ENCODE results near the gene HNMT.
"Not testable (repeated sequence)": the region's sequence is repeated elsewhere in the genome, so short reads cannot be mapped to it uniquely, and the experiment has no call there.

Gene HNMT

DNA sequence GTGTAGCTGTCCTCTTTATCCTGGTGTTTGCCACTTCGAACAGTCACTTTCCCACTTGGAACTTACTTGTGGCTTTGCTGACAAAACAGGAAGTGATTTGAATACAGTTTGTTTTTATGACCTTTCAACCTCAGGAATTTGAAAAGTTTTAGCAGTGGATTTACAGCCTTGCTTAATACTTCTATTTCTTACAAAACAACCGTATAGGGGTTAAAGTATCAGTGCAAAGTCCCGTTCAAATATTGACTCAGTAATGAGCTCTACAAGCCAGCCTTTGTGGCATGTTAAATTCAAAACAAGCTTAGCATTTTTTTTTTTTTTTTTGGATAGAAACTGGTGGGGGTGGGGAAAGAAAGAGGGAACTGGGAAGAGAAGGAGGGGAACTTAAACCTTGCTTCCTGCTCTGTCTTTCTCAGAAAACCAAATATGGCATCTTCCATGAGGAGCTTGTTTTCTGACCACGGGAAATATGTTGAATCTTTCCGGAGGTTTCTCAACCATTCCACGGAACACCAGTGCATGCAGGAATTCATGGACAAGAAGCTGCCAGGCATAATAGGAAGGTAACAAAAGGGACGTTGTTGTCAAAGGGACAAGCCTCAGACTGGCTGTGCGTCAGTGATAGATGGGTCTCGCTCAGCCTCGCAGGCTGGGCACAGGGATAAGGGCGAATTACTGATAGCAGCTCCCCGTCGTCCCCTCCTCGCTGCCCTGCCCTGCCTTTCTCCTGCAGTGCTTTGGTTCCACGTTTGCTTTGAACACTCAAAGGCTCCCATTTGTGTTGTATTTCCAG lies at the start of gene HNMT:
Gene HNMT, plus strand, starts transcription at position 408 of the 793 bp plus-strand sequence. Its CDS starts 19 bp downstream, at position 427.
- DNase-seq (ENCODE audit: low read depth in 3 of 3): no peak

DNA sequence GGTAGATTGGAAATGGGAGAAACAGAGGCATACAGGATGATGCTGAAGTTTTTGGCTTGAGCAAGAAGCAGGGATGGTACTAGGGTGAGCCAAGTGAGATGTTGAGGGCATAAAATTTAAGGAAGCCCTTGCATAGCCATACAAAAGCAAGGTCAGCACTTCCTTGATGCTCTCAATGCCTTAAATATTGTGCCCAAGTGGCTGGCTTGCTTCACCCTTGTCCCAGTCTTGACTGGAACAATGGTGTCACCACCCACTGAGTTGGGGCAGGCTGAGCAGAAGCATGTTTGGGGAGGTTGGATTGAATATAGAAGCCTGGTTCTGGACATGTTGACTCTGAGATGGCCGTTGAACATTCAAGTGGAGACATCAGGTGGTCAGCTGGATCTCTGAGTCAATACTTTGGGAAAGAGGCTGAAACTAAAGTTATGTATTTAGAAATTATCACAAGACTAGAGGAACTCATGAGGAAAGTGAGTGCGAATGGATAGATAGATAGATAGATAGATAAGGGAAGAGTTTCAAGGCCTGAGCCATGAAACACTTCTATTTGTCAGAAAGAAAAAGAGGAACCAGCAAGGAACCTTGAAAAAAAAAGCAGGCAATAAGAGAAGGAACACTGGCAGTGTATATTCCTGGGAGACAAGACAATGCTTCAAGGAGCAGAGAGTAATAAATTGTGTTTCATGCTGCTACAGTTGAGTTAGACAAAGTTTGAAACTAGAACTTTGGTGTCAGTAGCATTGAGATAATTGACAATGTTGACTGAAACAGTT lies 43.0 kb upstream of the HNMT start:
- no peak for DNase-seq (ENCODE audit: low read depth in 3 of 3)

DNA sequence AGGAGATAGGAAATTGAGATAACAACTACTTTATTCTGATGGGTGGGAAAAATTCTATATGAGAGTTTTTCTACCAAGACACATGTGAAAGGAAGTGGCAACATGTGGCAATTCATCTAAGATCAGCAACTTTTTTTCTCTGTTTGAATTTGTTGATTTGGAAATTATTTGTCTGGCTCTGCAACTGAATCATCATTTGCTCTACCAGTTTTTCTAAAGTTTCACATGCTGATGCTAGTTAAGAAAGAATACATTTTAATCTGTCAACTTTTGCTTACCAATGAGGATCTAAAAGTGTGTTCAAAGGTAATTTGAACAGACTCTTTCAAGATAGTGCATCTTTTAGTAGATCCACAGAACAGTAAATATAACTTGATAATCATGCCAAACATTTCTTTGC lies 42.1 kb upstream of the HNMT start:
- DNase-seq (ENCODE audit: low read depth in 3 of 3): not testable (repeated sequence)

DNA sequence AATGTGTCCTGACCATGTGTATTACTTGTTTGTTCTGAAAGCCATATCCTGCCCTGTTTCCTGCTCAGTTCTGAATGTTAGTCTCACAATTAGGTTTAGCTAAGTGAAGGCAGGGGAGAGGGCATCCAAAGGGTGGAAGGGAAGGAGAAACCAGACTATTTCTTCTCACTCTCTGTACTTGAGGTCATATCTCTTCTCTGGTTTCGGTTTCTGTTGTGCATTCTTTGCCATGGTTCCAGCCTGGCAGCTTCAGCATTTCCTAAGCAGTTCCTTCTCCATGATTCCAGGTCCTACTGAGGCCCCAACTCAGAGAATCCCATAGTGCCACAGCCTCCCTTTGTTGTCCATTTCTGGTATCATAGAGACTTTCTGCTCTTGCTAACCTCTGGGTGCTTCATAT lies 40.3 kb upstream of the HNMT start:
- no peak for DNase-seq (ENCODE audit: low read depth in 3 of 3)

DNA sequence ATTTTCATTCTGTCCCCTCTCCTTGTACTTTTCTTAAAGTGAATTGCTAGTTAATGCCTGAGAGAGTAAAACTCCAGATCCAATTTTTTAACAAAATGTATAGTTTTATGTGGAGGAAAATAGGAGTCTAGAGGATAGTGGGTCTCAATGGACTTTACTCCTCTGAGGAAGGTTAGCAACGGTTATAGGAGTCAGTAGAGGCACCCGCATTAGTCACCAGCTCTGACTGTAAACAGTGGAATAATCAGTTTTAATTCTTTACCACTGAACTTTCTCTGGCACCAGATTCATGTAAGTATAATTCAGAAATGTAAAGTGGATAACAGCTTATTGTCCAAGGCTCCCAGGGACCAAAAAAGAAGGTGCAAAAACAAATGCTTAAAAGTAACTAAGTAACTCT lies 38.7 kb upstream of the HNMT start:
- DNase-seq (ENCODE audit: low read depth in 3 of 3): no peak

DNA sequence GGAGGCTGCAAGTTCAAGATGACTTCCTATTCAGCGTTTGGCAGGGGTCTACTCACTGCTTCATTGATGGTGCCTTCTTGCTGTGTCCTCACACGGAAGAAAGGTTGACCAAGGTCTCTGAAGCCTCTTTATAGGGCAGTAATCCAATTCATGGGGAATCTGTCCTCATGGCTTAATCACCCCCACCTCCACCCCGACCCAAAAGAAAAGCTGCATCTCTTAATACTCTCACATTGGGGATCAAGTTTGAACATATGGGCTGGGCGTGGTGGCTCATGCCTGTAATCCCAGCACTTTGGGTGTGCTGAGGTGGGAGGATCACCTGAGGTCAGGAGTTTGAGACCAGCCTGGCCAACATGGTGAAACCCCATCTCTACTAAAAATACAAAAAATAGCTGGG lies 36.4 kb upstream of the HNMT start:
- DNase-seq (ENCODE audit: low read depth in 3 of 3): no peak

DNA sequence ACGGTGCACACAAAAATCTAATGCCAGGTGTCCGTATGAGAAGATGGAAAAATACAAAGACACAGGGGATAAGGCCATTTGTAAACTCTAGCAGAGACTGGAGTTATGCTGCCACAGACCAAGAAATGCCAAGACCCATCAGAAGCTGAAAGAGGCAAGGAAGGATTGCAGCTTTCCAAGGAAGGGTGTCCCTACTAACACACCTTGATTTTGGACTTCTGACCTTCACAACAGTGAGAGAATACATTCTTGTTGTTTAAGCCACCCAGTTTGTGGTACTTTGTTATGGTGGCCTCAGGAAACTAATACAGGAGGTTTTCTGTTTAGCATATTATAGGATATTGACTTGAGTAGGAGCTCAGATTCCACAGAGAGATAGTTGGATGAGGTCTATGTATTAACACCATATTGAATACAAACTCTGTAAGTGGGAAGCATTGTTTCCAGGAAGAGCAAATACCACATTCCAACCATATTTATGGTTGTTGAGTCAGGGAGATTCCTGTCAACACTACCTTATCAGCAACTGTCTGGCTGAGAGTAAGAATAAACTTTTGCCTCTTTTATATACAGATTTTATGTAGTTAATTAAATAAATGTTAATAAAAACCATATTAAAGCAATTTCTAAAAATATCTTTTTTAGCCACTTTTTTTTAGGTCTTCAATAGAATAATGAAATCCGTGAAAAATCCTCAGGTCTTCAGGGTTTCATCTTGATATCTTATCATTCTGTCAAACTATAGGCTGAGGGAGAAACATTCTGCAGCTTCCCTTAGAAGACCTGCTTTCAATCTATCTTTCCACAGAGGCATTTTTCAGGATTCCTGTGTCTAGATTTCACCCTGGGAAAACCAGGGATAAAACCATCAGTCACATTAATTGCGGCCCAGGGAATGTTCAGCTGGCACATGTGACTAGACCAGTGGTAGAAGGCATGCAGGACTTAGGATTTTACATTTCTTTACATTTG lies 35.4 kb upstream of the HNMT start:
- DNase-seq (ENCODE audit: low read depth in 3 of 3): no peak

DNA sequence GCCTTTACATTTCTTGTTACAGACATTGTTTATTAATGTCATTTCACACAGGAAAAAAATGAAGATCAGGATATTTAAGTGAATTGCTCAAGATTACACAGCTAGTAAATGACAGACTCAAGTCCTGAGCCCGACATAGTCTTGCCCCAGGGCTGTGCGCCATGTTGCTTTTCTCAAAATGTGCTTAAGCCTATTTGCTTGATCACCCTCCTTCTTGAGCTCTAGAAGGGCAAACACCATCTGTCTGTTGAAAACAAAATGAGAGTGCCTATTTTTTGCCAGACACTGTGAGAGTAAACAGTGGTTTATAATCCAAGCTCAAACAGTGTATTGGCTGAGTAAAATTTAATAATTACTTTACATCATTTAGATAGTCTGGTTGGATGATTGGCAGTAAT lies 34.8 kb upstream of the HNMT start:
- DNase-seq (ENCODE audit: low read depth in 3 of 3): no peak

DNA sequence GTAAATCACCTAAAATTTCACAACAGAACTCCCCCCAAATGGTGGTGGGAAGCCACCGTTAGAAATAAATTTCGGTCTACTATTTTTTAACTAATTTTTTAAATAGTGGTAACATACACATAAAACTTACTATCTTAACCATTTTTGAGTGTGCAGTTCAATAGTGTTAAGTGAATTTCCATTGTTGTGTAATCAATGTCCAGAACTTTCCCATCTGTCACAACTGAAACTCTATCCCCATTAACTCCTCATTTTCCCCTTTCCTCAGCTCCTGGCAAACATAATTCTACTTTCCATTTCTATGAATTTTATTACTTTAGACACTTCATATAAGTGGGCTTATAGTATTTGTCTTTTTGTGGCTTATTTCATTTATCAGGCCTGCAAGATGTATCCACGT lies 34.1 kb upstream of the HNMT start:
- no peak for DNase-seq (ENCODE audit: low read depth in 3 of 3)

DNA sequence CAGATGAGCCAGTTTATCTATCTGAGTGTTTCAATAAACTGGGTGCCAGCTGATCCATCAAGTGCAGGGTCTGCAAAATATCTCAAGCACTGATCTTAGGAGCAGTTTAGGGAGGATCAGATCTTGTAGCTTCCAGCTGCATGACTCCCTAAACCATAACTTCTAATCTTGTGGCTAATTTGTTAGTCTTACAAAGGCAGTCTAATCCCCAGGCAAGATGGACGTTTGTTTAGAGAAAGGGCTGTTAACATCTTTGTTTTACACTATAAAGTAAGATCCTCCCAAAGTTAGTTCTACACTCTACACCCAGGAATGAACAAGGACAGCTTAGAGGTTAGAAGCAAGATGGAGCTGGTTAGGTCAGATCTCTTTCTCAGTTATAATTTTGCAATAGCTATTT lies 28.7 kb upstream of the HNMT start:
- DNase-seq (ENCODE audit: low read depth in 3 of 3): no peak

DNA sequence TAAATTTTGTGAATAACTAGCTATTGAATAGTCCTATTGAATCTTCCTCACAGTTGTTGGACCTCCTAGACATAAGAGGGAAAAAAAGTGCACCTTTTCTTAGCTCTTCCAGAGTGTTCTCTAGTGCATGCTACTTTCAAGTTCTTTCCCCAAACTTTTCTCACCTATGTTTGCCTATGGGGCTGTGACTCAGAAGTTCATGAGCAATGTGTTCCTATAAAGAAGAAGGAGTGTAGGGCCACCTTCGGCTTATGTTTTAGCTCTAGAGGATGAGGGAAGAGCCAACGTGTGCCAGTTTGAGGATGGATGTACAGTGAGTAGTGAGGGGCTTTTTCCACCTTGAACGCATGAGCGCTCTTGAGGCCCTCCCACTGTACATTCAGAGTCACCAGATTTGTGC lies 27.0 kb upstream of the HNMT start:
- no peak for DNase-seq (ENCODE audit: low read depth in 3 of 3)

DNA sequence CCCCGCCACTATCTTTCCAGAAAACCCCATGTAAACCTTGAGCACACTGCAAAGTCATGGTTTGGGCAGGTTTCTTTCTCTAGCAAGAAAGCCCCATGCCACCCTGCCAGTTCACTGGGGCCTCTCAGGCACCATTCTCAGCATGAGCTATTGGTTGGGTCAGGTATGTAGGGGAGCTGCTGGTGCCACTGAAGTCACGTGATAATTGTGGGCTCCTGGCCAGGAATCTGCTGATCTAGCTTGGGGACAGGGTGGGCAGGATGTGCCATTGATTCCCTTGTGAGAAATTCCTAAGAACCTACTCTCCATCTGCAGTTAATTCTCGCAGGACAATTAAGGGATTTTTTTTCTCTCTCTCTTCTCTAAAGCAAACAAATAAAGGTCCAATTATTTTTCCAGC lies 26.5 kb upstream of the HNMT start:
- no peak for DNase-seq (ENCODE audit: low read depth in 3 of 3)

DNA sequence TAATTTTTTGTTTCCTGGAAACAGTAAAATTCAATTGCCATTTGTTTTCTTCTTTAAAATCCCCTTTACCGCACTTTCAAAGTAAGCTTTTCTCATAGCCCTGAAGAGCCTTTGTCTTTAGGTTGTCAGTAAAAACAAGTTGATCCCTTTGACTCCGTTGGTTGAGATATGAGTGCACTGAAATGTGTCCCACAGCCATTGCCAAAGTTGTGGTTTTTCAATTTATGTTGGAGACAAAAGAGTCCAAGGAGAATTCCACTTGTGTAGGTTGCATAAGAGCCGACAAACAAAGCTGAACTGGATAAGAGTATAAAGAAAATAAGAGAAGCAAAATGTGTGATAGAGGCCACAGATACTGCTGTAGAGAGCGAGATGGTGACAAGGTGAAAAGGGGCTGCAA lies 26.1 kb upstream of the HNMT start:
- DNase-seq (ENCODE audit: low read depth in 3 of 3): no peak

DNA sequence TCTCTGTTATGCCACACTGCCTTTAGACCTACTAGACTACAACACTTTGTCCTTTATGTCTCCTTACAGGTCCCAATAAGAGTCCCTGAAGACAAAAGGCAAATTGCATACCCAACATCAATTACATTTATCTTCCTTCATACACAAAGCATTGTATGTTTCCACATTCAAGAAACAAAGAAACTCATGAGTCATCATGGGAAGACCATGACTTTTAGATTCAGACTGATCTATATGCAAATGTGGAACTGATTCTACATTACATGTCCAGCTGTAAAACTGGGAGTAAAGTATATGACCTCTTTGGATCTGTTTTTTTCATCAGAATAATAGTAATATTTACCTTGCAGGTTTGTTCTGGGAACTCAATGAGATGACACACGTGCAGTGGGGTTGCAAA lies 25.2 kb upstream of the HNMT start:
- DNase-seq (ENCODE audit: low read depth in 3 of 3): no peak

DNA sequence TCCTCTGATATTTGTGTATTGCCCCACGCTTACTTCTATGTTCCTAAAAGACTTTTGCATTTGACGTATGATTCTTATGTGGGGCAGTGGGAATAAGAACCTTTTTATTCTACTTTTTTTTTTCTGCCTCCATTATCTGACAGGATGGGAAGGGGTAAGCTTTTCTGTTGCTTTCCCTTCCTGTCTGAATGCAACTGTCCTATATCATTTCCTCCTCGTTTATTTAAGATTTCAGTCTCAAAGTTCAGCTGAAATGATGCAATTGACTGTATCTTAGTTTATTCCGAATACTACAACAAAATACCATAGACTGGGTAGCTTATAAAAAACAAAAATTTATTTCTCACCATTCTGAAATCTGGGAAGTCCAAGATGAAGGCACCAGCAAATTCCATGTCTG lies 24.1 kb upstream of the HNMT start:
- DNase-seq (ENCODE audit: low read depth in 3 of 3): no peak

DNA sequence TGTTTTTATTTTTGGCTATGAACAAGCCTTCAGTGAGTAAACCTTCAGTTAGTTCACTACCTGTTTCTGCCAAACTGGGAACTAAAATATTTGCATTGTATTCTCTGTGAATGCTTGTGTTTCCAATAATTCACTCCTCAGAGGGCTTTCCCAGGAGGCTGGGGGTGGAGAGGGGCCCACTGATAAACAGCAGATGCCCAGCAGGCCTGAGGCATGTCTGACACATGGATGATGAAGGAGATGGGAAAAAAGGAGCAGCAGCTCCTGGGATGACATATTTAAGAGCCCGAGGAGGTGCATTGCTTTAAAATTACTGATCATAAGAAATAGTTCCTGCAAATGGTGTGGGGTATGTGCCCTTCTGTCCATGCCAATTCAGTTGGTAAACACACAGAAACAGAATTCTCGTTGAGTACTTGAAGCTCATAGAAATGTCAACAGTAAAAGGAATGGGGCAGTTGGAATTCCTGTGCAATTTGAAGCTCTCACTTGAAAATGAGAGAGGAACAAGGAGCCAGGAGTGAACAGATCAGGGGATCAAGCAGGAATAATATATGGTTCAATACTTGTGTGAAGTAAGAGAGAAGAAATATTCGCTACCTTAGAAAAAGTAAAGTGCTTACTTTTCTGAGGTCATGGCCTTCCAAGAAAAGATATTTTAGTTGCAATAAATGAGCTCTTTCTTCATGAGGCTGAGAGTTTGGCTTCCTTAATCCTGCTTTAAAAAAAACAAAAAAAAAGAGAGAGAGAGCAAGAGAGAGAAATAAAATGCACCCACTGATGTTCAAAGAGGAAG lies 22.0 kb upstream of the HNMT start:
- no peak for DNase-seq (ENCODE audit: low read depth in 3 of 3)

DNA sequence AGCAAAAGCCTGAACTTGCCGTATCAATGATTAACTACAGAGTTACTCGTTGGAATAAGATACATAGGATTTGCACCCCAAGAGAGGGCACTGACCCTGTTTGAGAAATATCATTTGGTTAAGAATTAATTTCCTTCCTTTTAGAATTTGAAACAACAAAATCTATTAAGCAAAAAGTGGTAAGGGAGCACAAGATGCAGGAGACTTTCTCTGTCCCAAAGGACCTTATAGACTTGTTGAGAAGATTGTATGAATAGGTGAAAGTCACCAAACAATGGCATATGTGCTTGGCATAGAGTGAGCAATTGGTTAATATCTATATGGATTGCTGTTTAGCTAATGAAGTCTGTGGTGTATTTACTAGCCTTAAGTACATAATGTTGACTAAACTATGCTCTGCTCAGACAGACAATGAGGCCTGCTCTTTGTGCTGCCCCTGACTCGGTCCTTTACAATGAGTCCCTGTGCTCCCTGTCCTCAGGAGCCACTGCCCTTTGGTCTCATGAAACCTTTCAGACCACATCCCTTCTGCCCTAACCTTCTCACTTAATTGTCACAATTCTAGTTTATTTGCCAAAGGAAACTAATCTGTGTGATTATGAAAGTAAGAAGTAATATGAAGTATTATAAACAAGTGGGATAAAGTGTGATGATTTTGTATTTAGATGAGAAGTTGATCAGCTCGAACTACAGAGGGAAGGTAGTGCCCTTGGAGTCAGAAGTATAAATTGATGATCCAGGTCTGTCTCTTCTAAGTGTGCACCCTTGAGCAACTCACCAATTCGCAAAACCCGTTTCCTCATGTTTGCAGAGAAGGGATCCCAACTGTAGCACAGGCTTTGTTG lies 21.2 kb upstream of the HNMT start:
- no peak for DNase-seq (ENCODE audit: low read depth in 3 of 3)

DNA sequence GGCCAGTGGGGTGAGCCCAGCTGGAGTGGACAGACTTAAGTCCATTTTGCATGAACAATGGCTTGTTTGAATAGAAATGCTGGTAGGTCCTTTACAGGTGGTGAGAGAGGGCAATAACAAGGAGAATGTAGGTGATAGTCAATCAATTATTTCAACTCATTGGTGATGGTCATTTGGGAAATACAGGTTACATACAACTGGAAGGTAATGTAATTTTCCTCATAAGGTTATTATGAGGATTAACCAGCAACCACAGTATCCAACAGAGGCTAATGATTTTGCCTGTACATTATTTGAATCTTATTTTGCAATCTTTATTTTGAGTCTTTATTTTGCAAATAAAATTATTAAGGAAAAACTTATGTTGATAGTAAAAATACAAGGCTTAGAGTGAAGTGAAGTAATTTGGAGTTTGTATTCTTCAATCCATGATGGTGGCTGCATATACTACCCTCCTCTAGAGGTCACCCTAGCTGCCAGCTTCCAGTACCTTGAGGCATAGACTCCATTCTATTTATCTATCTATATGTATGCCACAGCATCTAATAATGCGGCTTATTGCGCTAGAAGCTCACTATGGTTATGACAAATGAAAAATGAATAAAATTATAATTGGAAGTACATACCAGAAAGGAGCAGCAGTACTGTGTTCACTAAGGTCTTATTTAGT lies 20.5 kb upstream of the HNMT start:
- no peak for DNase-seq (ENCODE audit: low read depth in 3 of 3)

DNA sequence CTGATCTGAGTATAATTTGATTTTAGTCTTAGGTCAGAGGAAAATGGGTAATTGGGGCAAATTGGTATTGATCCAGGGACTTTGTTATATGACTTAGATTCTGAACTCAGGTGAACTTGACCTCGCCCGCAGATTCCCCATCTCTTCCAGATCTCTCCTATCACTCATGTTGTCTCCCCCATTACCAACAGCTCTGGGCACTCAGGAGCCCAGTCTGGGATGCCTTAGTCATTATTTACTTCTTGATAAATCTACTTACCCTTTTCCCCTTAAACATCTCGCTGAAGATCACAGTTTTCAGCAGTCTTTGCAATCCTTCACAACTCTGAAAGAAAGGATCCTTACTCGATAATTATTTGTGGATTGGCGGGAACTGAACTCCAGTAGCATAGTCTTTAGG lies 19.6 kb upstream of the HNMT start:
- DNase-seq (ENCODE audit: low read depth in 3 of 3): no peak

DNA sequence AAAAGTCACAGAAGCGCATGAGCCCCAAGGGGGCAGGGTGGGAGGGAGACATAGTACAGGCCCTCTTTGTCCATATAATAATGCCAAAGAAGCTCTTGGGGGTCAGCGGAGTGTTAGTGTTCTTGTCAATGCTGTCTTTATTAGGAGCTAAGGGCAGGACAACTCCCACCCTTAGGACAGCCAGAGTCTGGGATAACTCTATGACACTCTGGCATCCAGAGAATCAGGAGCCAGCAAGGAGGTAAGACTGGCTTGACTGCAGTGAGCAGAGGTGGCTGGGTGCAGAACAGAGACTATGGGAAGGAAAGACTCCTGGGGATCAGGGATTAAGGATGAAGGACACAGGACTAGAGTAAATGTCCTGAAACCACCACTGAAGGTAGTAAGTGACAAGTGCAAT lies 19.0 kb upstream of the HNMT start:
- no peak for DNase-seq (ENCODE audit: low read depth in 3 of 3)
